HG03045 (cell line): ENCODE data around the gene IMMP2L.
"Not testable (repeated sequence)": the region's sequence is repeated elsewhere in the genome, so short reads cannot be mapped to it uniquely, and the experiment has no call there.

ENCODE experiments used
- ATAC-seq: cut with Tn5 transposase; IDR thresholded peaks from one replicate; pipeline ENCODE4 v1.9.1; 2021; ENCODE audit warnings: mild to moderate bottlenecking, moderate library complexity; ENCODE audit not compliant: unreplicated experiment

The IMMP2L gene

GRCh38 chr7:111358915-111359314, 203.4 kb downstream of the IMMP2L start:
- ATAC-seq: no peak

GRCh38 chr7:111357691-111358090, 204.6 kb downstream of the IMMP2L start:
- no peak for ATAC-seq

GRCh38 chr7:111356941-111357340, 205.4 kb downstream of the IMMP2L start:
- ATAC-seq: no peak

GRCh38 chr7:111352319-111352718, 210.0 kb downstream of the IMMP2L start:
- no peak for ATAC-seq

- ATAC-seq: no peak
These were observed 216.1 kb downstream of the IMMP2L start for GRCh38 chr7:111346219-111346618.

GRCh38 chr7:111343017-111343416, 219.3 kb downstream of the IMMP2L start:
- no peak for ATAC-seq

- ATAC-seq: no peak
These were observed 223.3 kb downstream of the IMMP2L start for GRCh38 chr7:111339006-111339405.

- ATAC-seq: no peak
These were observed 229.3 kb downstream of the IMMP2L start for GRCh38 chr7:111333010-111333409.

- no peak for ATAC-seq
These were observed 232.1 kb downstream of the IMMP2L start for GRCh38 chr7:111330235-111330523.

GRCh38 chr7:111329367-111330234, 232.7 kb downstream of the IMMP2L start:
- peak; percentile 74 for ATAC-seq

GRCh38 chr7:111328487-111328886, 233.8 kb downstream of the IMMP2L start:
- no peak for ATAC-seq

GRCh38 chr7:111324776-111325175, 237.5 kb downstream of the IMMP2L start:
- no peak for ATAC-seq

- ATAC-seq: no peak
These were observed 238.1 kb downstream of the IMMP2L start for GRCh38 chr7:111324228-111324627.

- not testable (repeated sequence) for ATAC-seq
These were observed 238.6 kb downstream of the IMMP2L start for GRCh38 chr7:111323670-111324069.

- ATAC-seq: no peak
These were observed 242.2 kb downstream of the IMMP2L start for GRCh38 chr7:111320133-111320532.

GRCh38 chr7:111312966-111313365, 249.3 kb downstream of the IMMP2L start:
- no peak for ATAC-seq

- ATAC-seq: no peak
These were observed 253.6 kb downstream of the IMMP2L start for GRCh38 chr7:111308691-111309090.

- no peak for ATAC-seq
These were observed 260.4 kb downstream of the IMMP2L start for GRCh38 chr7:111301891-111302290.

GRCh38 chr7:111294494-111294893, 267.8 kb downstream of the IMMP2L start:
- no peak for ATAC-seq

- no peak for ATAC-seq
These were observed 270.2 kb downstream of the IMMP2L start for GRCh38 chr7:111292026-111292470.

- ATAC-seq: no peak
These were observed 271.3 kb downstream of the IMMP2L start for GRCh38 chr7:111290982-111291381.

- no peak for ATAC-seq
These were observed 271.9 kb downstream of the IMMP2L start for GRCh38 chr7:111290419-111290818.

GRCh38 chr7:111288441-111288840, 273.9 kb downstream of the IMMP2L start:
- not testable (repeated sequence) for ATAC-seq
